SK-MEL-5 (cell line): ENCODE data around the gene WDFY4. TPM values are rescaled to one million over a fixed set of nuclear protein-coding genes. Genes with fewer than 3 reads are reported as not detected.

Source experiments
- DNase-seq: peaks from one replicate; pipeline ENCODE4 v3.0.0-alpha.2; 2016; ENCODE audit warnings: low read depth, low spot score
- in situ Hi-C: cut with HindIII; loops from 2 replicates; pipeline ENCODE4 v1.10.0; 2016; ENCODE audit warnings: low sequenced_read_pairs, high pct_unique_total_duplicates, low pct_unique_long_range_greater_than_20kb
- total RNA-seq: library from RNA; depleted of rRNA; stranded (reverse); fragments of >200 nt; shearing (Covaris generic); gene quantifications from 2 replicates; pipeline ENCODE4 v1.2.3, GENCODE V29; 2014

Gene WDFY4
- total RNA-seq, 1 experiment from 2014 or later: not detected

- in situ Hi-C loops: no loop called here
- DNase-seq: no peak
Observed at GRCh38 chr10:48682265-48682664, 2.4 kb upstream of the WDFY4 start.

GRCh38 chr10:48683424-48683823, 1.2 kb upstream of the WDFY4 start:
- DNase-seq: no peak
- in situ Hi-C loops: no loop called here

GRCh38 chr10:48683868-48684267, 805 bp upstream of the WDFY4 start:
- in situ Hi-C loops: no loop called here
- DNase-seq: no peak

- DNase-seq: no peak
- in situ Hi-C loops: no loop called here
Observed at GRCh38 chr10:48684463-48684791, 246 bp upstream of the WDFY4 start.

GRCh38 chr10:48685731-48686130, 1.1 kb downstream of the WDFY4 start:
- in situ Hi-C loops: no loop called here
- DNase-seq: no peak

- in situ Hi-C loops: no loop called here
Observed at GRCh38 chr10:48690791-48691660, 6.4 kb downstream of the WDFY4 start.

GRCh38 chr10:48691812-48692528, 7.3 kb downstream of the WDFY4 start:
- DNase-seq: no peak
- in situ Hi-C loops: no loop called here

More at GRCh38 chr10:48690791-48691660, 6.4 kb downstream of the WDFY4 start:
- no peak for DNase-seq

- no peak for DNase-seq
- in situ Hi-C loops: no loop called here
Observed at GRCh38 chr10:48692748-48693147, 8.1 kb downstream of the WDFY4 start.

- in situ Hi-C loops: no loop called here
- no peak for DNase-seq
Observed at GRCh38 chr10:48693206-48693605, 8.5 kb downstream of the WDFY4 start.

GRCh38 chr10:48694371-48695030, 9.8 kb downstream of the WDFY4 start:
- DNase-seq: no peak
- in situ Hi-C loops: no loop called here

- DNase-seq: no peak
- in situ Hi-C loops: no loop called here
Observed at GRCh38 chr10:48695636-48696534, 11.2 kb downstream of the WDFY4 start.

- DNase-seq: no peak
Observed at GRCh38 chr10:48696535-48696873, 11.8 kb downstream of the WDFY4 start.

GRCh38 chr10:48697091-48697490, 12.4 kb downstream of the WDFY4 start:
- DNase-seq: no peak
- in situ Hi-C loops: no loop called here

More at GRCh38 chr10:48696535-48696873, 11.8 kb downstream of the WDFY4 start:
- in situ Hi-C loops: no loop called here

GRCh38 chr10:48697821-48698764, 13.4 kb downstream of the WDFY4 start:
- in situ Hi-C loops: no loop called here
- DNase-seq: no peak

GRCh38 chr10:48699011-48699627, 14.4 kb downstream of the WDFY4 start:
- in situ Hi-C loops: no loop called here
- DNase-seq: no peak

- in situ Hi-C loops: no loop called here
- no peak for DNase-seq
Observed at GRCh38 chr10:48700071-48700470, 15.4 kb downstream of the WDFY4 start.
